Measurements from ENCODE around the gene FBXL20.

GRCh38 chr17:39361064-39361463 is 40.4 kb downstream of the FBXL20 start:
- no peak for TF ChIP-seq POLR2AphosphoS5 (IDR thresholded peaks at IDR 0.05; ENCODE audit: low read depth, low read length)
- TF ChIP-seq CTCF (IDR thresholded peaks at IDR 0.05): no peak
